ENCODE measurements around the gene TRMT44.
A peak's percentile ranks its signal among the peaks of the same experiment; 100 is the strongest.

TRMT44 gene

DNA sequence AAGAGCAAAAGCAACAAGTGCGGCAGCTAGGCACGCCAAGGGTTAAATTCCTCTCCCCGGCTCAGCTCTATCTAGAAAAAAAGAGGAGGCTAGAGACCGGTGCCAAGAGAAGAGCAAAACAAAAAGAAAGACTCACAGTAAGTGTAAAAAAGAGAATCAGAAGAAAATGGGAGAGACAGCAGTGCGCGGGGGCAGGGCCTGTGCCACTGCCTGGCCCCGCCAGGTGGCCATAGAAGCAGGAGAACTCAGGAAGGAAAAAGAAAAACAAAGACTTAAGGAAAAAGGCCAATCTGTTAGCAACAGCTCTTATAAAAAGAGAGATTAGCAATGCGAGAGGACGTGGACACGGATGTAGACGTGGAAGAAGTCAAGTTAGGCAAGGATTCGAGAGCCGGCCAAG, 3.3 kb upstream of the TRMT44 start:
- no peak for DNase-seq (ENCODE audit: low read depth)

DNA sequence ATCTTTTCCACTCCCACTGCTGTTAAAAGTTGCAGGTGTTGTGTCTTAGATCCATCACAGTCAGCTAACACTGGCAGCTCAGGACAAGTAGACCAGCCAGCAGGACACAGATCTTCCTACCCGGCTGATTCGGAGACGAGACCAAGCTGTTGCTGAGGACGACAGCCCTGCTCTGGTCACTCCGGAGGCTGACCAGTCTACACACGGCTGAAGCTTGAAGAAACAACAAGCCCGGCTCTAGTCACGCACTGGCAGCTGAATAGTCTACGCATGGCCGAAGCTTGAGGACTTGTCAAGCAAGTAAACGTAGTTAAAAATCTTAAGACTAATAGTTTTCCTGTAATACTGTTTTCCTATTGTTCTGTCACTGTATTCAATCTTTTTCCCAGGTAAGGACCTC, 1.8 kb upstream of the TRMT44 start:
- DNase-seq (ENCODE audit: low read depth), result no peak

DNA sequence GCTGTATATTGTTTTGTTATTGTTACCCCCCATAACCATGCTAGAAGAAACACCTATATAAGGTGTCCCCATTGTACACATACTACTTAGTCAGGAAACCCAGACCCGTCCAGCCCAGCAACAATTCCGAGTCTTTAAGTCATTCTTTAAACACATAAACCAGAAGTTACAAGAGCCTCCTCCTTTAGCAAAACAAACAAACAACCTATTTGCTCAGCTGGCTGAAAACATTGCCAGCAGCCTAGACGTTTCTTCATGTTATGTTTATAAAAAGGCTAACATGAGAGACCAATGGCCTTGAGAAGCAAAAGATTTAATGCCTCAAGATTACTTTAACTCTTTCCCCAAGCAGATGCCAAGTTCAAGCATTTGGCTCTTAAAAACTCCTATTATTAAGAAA, 1.4 kb upstream of the TRMT44 start:
- no peak for DNase-seq (ENCODE audit: low read depth)

DNA sequence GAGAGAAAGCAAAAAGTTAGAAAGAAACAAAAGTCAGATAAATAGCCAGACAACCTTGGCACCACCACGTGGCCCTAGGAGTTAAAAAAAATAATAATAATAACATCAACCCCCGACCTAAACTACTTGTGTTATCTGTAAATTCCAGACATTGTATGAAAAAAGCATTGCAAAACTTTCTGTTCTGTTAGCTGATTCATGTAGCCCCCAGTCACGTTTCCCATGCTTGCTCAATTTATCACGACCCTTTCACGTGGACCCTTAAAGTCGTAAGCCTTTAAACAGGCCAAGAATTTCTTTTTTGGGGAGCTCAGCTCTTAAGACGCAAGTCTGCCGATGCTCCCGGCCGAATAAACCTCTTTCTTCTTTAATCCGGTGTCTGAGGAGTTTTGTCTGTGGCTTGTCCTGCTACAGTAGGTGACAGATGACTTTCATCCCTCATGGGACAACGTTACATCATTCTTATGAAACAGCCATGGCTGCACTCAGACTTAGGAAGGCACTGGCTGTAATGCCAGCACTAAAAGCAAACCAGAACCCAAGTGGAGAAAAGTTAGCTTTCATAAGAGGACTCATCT, 574 bp upstream of the TRMT44 start:
- DNase-seq (ENCODE audit: low read depth), result no peak

DNA sequence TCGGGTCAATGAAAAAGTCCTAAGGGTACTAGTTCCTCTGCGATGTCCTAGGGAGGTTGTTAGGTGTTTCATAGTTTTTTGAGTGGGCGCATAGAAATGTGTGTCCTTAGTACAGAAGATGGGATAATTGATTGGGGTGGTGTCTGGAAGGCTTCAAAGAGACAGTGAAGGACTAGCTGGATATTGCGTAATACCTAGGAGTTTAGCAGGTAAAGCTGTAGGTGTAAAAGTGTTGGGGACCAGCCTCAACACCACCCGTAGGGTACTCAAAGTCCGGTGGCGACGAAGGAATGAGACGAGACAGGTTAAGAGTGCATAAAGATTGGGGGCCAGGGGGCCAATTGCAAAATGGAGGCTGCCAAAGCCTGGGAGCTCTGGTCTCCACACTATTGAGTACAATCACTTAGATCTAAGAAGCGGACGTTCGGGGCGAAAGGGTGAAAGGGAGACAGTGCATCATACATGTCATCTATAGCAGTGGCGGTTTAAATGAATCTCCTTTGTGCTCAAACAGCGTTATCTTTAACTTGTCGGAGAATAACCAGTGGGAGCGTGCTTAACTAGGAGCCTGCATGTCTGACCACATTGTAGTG, 1.0 kb downstream of the TRMT44 start:
- no peak for DNase-seq (ENCODE audit: low read depth)

DNA sequence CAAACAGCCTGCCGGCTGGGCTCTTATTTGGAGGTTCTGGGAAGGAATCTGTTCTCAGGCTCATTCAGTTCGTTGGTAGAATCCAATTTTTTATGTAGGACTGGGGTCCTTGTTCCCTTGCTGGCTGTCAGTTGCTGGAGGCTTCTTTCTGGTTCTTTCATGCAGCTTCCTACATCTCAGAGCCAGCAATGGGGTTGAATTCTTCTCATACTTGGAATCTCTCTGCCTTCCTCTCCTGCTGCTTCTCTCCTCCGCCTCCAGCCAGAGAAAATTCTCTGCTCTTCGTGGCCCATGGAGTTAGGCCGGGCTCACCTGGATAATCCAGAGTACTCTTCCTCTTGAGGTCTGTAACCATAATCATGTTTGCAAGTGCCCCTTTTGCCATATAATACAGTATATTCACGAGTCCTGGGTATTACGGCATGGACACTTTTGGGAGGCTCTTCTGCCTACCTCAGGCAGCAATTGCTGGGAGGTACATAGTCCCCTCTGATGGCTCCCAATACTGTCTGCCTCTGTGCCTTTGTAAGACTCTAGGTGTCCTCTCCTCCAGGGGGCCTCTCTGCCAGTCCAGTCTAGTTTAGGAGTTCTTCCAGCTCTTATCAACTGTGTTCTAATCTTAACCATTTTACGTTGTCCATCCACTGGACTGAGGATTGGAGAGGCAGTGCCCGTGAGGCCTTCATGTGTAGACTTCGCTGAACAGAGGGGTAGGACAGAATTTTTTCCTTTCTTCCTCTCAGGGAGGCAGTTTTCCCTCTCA, 2.2 kb downstream of the TRMT44 start:
- DNase-seq (ENCODE audit: low read depth), result no peak

DNA sequence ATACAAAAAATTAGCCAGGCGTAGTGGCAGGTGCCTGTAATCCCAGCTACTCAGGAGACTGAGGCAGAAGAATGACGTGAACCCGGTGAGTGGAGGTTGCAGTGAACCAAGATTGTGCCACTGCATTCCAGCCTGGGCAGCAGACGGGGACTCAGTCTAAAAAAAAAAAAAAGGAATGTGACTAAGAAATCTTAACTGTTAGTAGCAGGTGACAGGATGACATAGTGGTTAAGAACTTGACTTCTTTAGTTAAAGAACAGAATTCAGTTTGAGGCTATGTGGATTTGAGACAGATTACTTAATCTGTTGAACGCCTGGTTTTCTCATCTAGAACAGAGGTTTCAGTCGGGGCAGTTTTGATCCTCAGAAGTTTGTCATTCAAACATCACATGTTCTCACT, 3.2 kb downstream of the TRMT44 start:
- no peak for DNase-seq (ENCODE audit: low read depth)

DNA sequence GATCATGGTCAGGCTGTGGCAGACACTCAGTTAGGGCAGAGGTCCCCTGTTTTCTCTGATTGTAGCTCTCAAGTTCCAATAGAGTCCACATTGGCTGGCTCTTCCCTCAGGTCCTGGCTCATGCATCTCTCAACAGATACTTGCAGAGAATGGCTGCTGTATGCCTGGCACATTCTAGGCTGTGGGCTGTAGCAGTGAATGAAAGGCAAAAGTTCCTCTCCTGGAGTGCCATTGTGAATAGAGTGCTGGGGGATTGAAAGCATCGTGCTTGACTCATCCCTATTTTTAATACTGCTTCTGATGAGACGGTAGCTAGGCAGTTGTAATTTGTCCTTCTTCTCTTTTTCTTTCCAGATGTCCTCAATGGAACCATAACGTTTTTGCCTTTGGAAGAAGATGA, 5.5 kb downstream of the TRMT44 start:
- no peak for DNase-seq (ENCODE audit: low read depth)

DNA sequence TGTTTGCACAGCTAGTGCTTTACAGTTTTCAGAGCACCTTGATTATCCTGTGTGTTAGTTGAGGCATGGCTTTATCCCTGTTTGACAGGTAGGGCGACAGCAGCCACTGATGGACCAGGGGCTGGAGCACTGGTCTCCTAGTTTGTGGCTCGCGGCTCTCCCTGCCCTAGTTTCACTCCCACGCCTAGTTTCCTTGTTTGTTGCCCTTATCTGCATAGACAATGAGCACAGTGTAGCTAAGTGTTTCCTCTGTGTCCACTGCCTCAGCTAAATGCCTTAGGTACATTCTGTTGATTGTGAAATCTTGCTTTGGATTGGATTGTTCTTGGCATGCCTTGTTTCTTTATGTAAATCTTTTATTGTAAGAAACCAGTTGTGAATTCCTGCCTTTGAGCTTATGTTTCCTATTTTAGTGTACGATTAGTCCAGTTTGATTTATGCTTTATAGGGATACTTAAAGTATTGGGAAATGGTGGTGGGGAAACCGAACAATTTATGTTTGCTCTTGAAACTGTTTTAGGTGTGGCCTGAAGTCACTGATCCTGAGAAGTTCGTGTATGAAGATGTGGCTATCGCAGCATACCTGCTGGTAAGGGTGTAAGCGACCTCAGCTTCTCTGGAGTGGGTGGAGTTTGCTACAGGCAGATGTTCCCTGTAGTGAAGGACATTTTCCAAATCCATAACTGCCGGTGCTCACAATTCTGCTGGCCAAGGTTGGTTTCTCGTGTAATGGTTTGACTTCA, 11.0 kb downstream of the TRMT44 start:
- no peak for DNase-seq (ENCODE audit: low read depth)

DNA sequence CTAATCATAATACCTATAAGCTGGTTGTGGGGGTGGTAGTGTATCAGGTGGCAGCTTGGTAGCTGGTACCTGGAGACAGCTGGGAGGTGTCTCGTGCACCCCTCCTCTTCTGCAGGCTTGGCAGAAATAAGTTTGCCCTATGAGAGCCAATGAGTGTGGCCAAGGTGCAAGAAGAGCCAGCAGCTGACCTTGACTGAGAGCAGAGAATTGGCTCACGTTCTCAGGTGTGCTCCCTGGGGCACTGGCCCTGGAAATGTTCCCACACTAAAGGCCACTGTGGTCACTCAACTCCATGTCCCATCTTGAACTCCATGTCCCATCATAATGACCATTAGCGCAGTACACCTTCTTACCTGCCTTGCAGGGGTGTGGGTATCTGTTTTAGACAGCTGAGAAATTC, 13.4 kb downstream of the TRMT44 start:
- DNase-seq (ENCODE audit: low read depth), result no peak

DNA sequence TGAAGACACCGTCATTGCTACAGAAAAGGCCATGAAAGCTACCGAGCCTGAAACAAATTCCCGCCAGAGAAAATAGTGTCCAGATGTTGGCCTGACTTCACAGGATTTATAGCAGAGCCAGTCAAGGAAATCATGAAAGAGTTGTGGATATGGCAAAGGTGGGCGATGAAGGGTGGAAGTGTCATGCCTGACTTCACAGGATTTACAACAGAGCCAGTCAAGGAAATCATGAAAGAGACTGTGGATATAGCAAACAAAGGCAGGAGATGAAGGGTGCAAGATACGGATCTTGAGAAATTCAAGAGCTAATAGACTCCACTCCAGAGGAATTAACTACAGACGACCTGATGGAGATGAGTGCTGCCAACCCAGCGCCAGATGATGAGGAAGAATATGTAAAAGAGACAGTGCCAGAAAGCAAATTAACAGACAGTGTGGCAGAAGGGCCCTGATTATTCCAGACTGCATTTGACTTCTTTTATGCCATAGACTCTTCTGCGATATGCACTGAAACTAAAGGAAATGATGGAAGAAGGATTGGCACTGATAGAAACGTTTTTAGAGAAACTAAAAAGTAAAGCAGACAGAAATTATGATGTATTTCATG, 17.2 kb downstream of the TRMT44 start:
- no peak for DNase-seq (ENCODE audit: low read depth)

DNA sequence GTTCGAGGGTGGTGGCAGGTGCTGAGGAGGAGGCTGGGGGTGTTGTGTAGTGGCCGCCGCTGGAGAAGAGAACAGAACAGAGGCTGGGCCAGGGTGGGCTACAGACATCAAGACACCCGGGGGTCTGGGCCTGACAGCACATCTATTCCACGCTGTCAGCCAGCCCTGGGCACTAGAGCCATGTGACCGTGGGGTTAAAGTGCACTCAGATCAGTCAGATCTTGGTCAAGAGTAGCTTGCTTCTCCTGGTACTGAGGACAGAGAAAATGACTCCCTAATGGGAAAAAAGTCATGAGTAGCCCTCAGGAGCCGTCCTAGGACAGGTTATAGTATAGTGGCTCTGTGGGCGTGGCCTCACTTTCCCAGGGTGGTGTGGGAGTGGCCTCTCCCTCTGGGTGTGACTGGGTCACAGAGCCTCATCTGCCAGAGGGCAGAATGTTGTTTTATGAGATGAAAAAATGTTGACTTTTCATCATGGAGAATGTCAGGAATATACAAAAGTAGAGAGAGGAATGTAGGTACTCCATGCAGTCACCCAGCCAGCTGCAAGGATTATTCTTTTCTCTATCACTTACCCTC, 19.4 kb downstream of the TRMT44 start:
- no peak for DNase-seq (ENCODE audit: low read depth)

DNA sequence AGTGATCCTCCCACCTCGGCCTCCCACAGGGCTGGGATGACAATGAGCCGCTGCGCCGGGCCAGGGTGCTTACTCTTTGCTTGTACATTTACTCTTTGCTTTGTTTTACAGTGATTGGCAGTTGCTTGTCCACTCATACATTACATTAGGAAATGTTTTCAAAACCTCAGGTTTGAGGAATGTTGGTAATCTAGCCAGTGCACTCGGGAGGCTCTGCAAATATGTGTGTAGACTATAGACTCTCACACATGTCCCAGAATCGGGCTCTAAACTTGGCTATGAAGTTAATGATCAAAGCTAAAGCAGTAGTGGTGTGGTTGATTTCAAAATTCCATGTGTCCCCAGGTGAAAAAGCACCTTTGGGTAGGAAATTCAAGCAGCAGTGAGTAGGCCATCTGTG, 20.5 kb downstream of the TRMT44 start:
- no peak for DNase-seq (ENCODE audit: low read depth)

DNA sequence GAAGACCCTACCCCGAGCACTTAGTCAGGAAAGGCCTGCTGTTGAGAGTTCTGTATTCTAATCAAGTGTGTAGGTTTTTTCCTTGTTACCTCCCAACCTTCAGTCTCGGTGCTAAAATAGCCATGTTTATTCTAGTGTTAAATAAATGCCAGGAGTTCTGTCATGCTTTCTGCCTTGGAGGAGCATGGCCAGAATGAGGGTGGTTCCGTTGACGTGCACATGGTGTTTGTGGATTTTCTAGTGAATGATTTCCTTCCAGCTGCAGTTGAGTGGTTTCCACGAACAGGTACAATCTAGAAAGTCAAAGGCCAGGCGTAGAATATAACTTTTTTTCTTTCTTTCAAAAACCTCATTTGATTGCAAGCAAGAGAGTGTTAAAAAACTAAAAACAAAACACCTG, 21.0 kb downstream of the TRMT44 start:
- DNase-seq (ENCODE audit: low read depth), result no peak

DNA sequence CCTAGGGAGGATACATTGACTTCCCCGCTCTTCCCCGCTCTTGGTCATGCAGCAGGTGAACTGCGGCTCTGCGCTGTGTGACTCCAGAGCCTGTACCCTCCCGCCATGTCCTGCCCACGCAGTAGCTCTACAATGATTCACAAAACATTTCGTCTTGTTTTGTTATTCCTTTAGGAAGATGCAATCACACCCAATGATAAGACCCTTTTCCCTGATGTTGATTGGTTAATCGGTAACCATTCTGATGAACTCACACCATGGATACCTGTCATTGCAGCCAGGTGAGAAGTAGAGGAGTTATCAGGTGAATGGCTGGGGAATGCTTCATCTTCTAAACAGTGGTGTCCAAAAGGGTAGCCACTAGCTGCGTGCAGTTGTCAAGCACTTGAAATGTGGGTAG, 23.2 kb downstream of the TRMT44 start:
- no peak for DNase-seq (ENCODE audit: low read depth)

DNA sequence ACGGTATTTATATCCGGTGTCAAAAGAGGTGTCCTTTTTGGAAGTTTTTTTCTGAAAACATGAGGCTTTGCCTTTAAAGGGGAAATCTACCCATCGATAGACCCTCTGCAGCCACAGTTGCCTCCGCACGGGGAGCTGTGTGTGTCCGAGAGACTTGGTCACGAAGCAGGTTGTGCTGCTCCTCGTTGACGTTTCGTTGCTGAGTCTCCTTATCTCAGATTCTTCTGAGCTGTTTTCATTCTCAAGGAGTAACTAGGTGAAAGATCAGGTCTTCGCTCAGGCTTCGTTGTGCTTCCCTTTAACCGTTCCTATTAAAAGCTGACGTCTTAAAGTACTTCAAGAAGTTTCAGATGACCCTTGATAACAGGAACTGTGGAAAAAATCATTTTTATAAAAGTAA, 23.8 kb downstream of the TRMT44 start:
- DNase-seq (ENCODE audit: low read depth), result no peak

DNA sequence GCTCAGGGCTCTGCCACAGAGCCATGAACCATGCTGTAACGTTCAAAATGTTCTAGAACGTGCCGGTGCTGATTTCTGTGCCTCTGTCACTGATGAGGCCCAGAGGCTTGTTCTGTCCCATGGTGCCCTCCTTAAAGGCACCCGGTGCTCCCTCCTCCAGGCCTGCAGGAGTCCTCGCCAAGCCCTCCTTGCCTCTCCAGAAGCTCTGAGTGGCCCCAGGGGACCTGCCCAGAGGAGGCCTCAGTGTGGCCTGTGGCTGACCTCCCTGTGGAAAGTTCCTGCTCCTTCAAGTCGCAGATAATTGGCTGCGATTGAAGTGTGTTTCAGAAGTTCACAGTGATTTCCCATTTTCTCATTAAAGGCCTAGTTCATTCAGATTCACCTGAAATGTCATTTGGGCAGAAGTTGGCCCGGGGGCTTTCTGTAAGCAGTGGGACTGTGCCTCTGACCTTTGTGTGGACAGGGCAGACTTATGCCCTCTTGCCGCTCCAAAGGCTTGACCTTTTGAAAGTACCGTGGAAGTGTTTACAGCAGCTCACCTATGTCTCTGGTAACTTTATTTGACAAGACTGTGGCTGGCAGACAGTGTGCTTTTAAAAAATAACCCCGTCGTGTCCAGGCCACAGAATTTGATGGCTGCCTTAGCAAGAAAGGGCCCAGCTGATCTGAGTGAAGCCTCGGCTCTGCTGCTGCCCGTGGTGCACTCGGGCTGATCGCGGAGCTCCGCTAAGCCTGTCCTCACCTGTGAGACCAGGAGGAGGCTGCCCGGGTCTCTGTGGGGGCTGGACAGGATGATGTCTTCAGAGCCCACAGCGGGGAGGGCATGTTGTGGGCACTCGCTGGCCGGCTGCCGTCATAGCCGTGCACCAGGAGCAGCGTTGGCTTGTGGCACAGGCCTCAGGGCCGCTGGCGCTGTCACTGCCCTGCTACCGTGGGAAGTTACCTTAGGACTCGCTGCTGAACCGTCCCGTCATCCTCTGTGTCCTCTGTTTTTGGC, 25.3 kb downstream of the TRMT44 start:
- no peak for DNase-seq (ENCODE audit: low read depth)

DNA sequence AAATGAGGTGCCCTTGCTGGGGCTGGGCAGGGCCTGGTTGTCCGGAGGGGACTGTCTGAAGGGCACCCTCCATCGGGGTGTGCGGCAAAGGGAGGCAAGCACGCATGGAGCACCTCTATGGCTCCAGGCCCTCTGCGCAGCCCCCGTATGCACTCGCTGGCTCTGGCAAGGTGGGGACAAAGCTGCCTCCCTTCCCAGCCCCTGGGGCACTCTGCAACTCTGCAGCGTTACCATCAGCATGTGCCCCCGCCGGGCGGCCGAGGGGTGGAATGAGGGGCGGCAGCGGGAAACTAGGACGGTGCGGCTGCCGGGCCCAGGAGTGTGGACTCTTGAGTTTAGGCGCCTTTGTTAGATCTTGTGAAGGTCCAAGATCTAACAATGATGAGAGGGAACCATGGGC, 26.4 kb downstream of the TRMT44 start:
- DNase-seq (ENCODE audit: low read depth), result no peak

DNA sequence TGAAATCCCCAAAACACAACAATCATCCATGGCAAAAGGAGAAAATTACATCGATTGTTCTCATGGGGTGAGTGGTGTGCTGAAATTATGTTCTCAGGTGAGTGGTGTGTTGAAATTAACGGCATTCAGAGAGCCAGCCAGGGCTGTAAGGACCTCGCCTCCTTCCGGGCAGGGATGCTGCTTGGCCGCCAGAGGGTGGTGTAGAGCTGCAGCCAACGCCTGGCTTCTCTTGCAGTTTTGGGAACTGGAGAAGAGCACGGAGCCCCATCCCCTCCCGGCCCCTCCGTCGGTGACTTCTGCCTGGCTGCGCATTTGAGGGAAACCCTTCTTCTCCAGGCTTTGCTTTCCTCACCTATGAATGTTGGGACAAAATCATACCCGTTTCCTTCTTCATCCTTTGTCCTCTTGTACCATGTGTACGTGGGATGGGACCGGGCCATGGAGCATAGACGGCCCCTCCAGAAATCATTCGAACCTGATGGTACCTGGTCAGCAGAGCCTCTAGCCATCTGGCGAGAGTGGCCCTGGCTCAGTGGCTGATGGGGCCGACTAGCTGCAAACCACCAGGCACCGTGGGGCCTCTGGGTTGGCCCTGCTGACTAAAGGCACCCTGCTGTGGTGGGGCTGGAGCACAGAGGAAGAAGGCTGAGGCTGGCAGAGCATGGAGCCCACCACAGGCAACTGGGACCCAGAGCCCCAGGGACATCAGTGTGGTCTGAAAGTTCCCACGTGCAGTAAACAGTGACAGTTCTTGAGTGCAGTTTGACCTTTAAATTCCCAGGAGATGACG, 28.4 kb downstream of the TRMT44 start:
- DNase-seq (ENCODE audit: low read depth), result peak; percentile 13

DNA sequence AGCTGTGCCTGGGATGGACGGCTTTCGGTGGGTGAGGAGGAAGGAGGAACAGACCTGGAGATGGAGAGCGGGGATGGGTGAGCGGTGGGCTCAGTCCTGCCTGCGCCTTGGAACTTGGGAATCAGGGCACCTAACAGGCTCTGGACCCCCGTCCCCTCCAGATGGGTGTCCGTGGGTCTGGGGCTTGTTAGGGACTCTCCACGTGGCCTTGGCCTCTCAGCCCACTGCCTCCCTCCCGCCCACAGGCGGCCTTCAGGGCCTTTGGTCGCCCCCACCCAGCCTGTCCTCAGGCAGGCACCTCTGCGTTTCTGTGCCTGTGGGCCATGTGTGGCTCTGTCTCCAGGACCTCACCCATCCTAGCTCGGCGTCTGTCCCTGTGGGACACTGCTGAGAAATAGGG, 29.0 kb downstream of the TRMT44 start:
- DNase-seq (ENCODE audit: low read depth), result no peak

All from stimulated activated CD8-positive, alpha-beta memory T cell treated with anti-CD3 and anti-CD28 coated beads, Interleukin-12 subunit alpha, Interleukin-12 subunit beta, amount 100 ng/mL, for 1 hour (primary cell).